ENCODE measurements around the gene FNDC1. TPM values are rescaled to one million over a fixed set of nuclear protein-coding genes. Genes with fewer than 3 reads are reported as not detected.

The FNDC1 gene
- total and polyA plus RNA-seq, 10 of the 15 experiments (the other 5 are each of a cell fraction or from before 2014, with no cell fraction given), result not detected

DNA sequence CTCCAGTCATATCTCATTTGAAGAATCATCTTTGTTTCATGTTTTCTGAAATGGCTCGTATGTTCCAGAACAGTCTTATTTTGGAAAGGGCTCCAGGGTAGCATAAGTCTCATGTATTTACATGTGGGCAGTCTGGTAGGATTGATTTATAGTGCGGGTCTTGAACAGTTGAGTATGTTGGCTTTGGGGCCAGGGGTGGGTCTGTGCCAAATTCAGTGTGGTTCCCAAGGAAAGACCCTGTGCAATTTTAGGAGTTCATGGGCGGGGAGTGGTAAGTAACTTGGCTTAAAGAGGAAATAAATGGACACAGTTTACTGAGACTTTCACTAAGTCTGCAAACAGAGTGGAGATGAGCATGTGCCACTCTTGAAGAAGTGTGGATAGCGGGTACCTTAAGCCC lies 7.7 kb downstream of the FNDC1 start:
- H3K4me3 ChIP-seq, result no peak overlapping the region
- ATAC-seq (no peak), FAIRE-seq (no peak), DNase-seq (ENCODE audit: low read depth, low spot score) (no peak)
- 24% methylated on average over 4 of the region's 4 CpGs for WGBS (ENCODE audit: insufficient coverage, insufficient replicate concordance, low lambda C conversion rate, missing lambda C conversion rate)
- intact Hi-C loops (cut with micrococcal nuclease; ENCODE audit: unreplicated experiment), result loop anchor here (5.0 kb wide), 1 partner anchor 430 kb away; no protein-coding TSS in a partner anchor
- no TSS peak for BruUV-seq (replicated peaks)
- SMC1A ChIA-PET (ENCODE audit: uncharacterized antibody, unreplicated experiment), result no interaction called here
- H3K27me3 ChIP-seq (replicated peaks in 1 of 2; ENCODE audit: control insufficient read depth in 2 of 2, insufficient read depth in 2 of 2, low read length in 1 of 2), result peaks cover 1 to 10% of the 10 kb centered on the region in 2 experiments; a peak in 3 of 4 replicates
- in situ Hi-C loops (cut with MboI), result no loop called here
- RAD21 ChIA-PET (ENCODE audit: unreplicated experiment), result no interaction called here
- CTCF ChIA-PET, result interaction anchor here (1.5 kb wide), 1 partner anchor 478 kb away, joined by 4 read pairs; no protein-coding TSS in a partner anchor
- H3K36me3 ChIP-seq (ENCODE audit: control insufficient read depth in 2 of 2, insufficient read depth in 2 of 2, low read length in 1 of 2), result no peaks in the 10 kb centered on the region
- POLR2A ChIA-PET, result no interaction called here
- no peaks in the 10 kb centered on the region for H3K9me3 ChIP-seq (replicated peaks; ENCODE audit: control insufficient read depth, insufficient read depth, low read length)
- no peaks in the 10 kb centered on the region for H3K4me1 ChIP-seq (ENCODE audit: control insufficient read depth, insufficient read depth, low read length)
- TF ChIP-seq SIX5 (IDR thresholded peaks at IDR 0.05; ENCODE audit: low read depth, low read length, severe bottlenecking), result no peak
- TF ChIP-seq BACH1 (IDR thresholded peaks at IDR 0.05; ENCODE audit: borderline replicate concordance), result no peak
- no peak for TF ChIP-seq TCF7 (IDR thresholded peaks at IDR 0.05; ENCODE audit: borderline replicate concordance)
- TF ChIP-seq WRNIP1 (IDR thresholded peaks at IDR 0.05; ENCODE audit: borderline replicate concordance, low read depth, low read length), result no peak
- TF ChIP-seq ZNF24 (IDR thresholded peaks at IDR 0.05), result no peak
- TF ChIP-seq MEF2B (IDR thresholded peaks at IDR 0.05; ENCODE audit: partially characterized antibody, poor library complexity, severe bottlenecking), result no peak
- no peak for TF ChIP-seq JUNB (IDR thresholded peaks at IDR 0.05)
- TF ChIP-seq NFYA (IDR thresholded peaks at IDR 0.05; ENCODE audit: borderline replicate concordance, low read depth, low read length), result no peak
- no peak for TF ChIP-seq ZSCAN29 (IDR thresholded peaks at IDR 0.05)
- no peak for TF ChIP-seq MXI1 (IDR thresholded peaks at IDR 0.05; ENCODE audit: low read depth, low read length)
- TF ChIP-seq MTA2 (IDR thresholded peaks at IDR 0.05; ENCODE audit: low read depth), result no peak
- no peak for TF ChIP-seq TARDBP (IDR thresholded peaks at IDR 0.05; ENCODE audit: borderline replicate concordance)
- TF ChIP-seq EP300 (IDR thresholded peaks at IDR 0.05; ENCODE audit: borderline replicate concordance in 1 of 2, control insufficient read depth in 1 of 2, low read depth in 2 of 2, low read length in 2 of 2), result no peak
- TF ChIP-seq, protein P1, sequence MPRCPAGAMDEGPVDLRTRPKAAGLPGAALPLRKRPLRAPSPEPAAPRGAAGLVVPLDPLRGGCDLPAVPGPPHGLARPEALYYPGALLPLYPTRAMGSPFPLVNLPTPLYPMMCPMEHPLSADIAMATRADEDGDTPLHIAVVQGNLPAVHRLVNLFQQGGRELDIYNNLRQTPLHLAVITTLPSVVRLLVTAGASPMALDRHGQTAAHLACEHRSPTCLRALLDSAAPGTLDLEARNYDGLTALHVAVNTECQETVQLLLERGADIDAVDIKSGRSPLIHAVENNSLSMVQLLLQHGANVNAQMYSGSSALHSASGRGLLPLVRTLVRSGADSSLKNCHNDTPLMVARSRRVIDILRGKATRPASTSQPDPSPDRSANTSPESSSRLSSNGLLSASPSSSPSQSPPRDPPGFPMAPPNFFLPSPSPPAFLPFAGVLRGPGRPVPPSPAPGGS (IDR thresholded peaks at IDR 0.05; ENCODE audit: borderline replicate concordance, insufficient read depth, low read depth, low read length, poor library complexity, severe bottlenecking), result no peak
- no peak for TF ChIP-seq ATF7 (IDR thresholded peaks at IDR 0.05; ENCODE audit: low read depth)
- no peak for TF ChIP-seq BCLAF1 (IDR thresholded peaks at IDR 0.05)
- no peak for TF ChIP-seq IKZF1 (conservative IDR thresholded peaks at IDR 0.05)
- no peak overlapping the region for H3K27ac ChIP-seq (ENCODE audit: control insufficient read depth, insufficient read depth)
- no peak overlapping the region for H3K4me2 ChIP-seq (ENCODE audit: control insufficient read depth, insufficient read depth)
- H2AFZ ChIP-seq (ENCODE audit: control insufficient read depth, low read depth, low read length), result no peak overlapping the region
- no peaks in the 10 kb centered on the region for H4K20me1 ChIP-seq (ENCODE audit: control insufficient read depth, insufficient read depth)
- no peak overlapping the region for H3K9ac ChIP-seq (ENCODE audit: control insufficient read depth, insufficient read depth, low read length)
- no peaks in the 10 kb centered on the region for H3K79me2 ChIP-seq (ENCODE audit: control insufficient read depth, insufficient read depth, low read length)
